ENCODE data around the gene ADD1. TPM values are rescaled to one million over a fixed set of nuclear protein-coding genes. Genes with fewer than 3 reads are reported as not detected.
A peak's percentile ranks its signal among the peaks of the same experiment; 100 is the strongest.

Gene ADD1
- total RNA-seq, 1 experiment from 2014 or later: 163 TPM

DNA sequence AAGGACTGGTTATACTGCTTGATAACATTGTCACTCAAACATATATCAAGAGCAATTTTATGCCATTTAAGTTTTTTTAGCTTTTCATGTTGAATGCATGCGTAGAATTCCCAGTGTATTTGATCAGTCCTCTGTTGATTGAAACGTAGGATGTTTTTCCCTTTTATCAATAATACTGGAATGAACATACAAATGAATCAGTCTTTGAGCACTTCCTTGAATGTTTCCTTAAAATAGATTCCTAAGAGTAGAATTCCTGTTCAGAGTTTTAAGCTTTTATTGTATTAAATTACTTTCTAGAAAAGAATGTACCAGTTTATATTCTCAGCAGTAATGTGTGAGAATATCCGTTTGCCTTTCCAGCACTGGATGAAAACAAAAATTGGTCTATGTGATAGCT, 37.8 kb downstream of the ADD1 start:
- H4K8ac ChIP-seq (replicated peaks; ENCODE audit: insufficient read length, low read depth, low read length): no peak overlapping the region
- no peaks in the 10 kb centered on the region for H3K27me3 ChIP-seq (ENCODE audit: insufficient read depth, low read length)
- no peak overlapping the region for H3K56ac ChIP-seq (ENCODE audit: insufficient read length, low read depth, low read length)
- no peaks in the 10 kb centered on the region for H3K23me2 ChIP-seq (ENCODE audit: insufficient read length, low read depth, low read length, poor library complexity, severe bottlenecking)
- no peak overlapping the region for H2BK5ac ChIP-seq (ENCODE audit: insufficient read length, low read length)
- no peak overlapping the region for H3K14ac ChIP-seq (ENCODE audit: insufficient read depth, low read length)
- Mint-ChIP-seq H3K36me3 (ENCODE audit: insufficient read depth in 1 of 3, low read depth in 3 of 3) (peaks cover 33 to 55% (median 55%) of the 10 kb centered on the region in 3 experiments; a peak in 6 of 7 replicates), H3K9me3 (no peaks in the 10 kb centered on the region), H3K27me3 (ENCODE audit: low read depth) (no peaks in the 10 kb centered on the region), H3K27ac (peak overlapping the region in 2 of 3 experiments; percentile 30 to 83; a peak in 1 of 7 replicates), H3K4me1 (peaks cover 18% of the 10 kb centered on the region in 2 experiments), H3K4me3 (no peak overlapping the region)
- no peak overlapping the region for H2AFZ ChIP-seq (ENCODE audit: low read length)
- no peak overlapping the region for H3K27ac ChIP-seq (ENCODE audit: insufficient read length, low read depth, low read length)
- H3K79me2 ChIP-seq (ENCODE audit: insufficient read depth, low read length): no peaks in the 10 kb centered on the region
- H3T11ph ChIP-seq (ENCODE audit: low read length): no peak overlapping the region
- no CpG with 5 or more reads among the region's 3 CpGs for WGBS (ENCODE audit: extremely low coverage, insufficient read length, low lambda C conversion rate)
- H4K5ac ChIP-seq (ENCODE audit: insufficient read length, low read depth, low read length): no peak overlapping the region
- no peaks in the 10 kb centered on the region for H3K79me1 ChIP-seq (ENCODE audit: insufficient read depth, low read depth, low read length, poor library complexity, severe bottlenecking)
- no peak overlapping the region for H3K4me2 ChIP-seq (ENCODE audit: insufficient read depth, insufficient read length, low read length)
- H2BK15ac ChIP-seq (ENCODE audit: low read depth, low read length): no peak overlapping the region
- H3K4ac ChIP-seq (ENCODE audit: low read depth, low read length): no peak overlapping the region
- H3K23ac ChIP-seq (ENCODE audit: insufficient read length, low read depth, low read length): no peak overlapping the region
- no peaks in the 10 kb centered on the region for H3K9me3 ChIP-seq (ENCODE audit: control insufficient read depth, low read depth, low read length)
- H3K18ac ChIP-seq (ENCODE audit: insufficient read length, low read depth, low read length): no peak overlapping the region
- no peaks in the 10 kb centered on the region for H4K20me1 ChIP-seq (ENCODE audit: control insufficient read depth, insufficient read depth, insufficient read length)
- no peak overlapping the region for H2BK120ac ChIP-seq (ENCODE audit: low read depth, low read length, poor library complexity, severe bottlenecking)
- H2AK5ac ChIP-seq (ENCODE audit: insufficient read length, low read length): no peak overlapping the region
- H2BK20ac ChIP-seq (ENCODE audit: low read depth, low read length, poor library complexity, severe bottlenecking): no peak overlapping the region
- no peak overlapping the region for H4K91ac ChIP-seq (ENCODE audit: insufficient read length, low read depth, low read length)
- H3K4me1 ChIP-seq (ENCODE audit: insufficient read depth, low read length): peaks cover 3% of the 10 kb centered on the region; the same call in 1 of the 2 replicates
- H3K9ac ChIP-seq (ENCODE audit: extremely low read depth, insufficient read length, low read length): no peak overlapping the region
- H2BK12ac ChIP-seq (ENCODE audit: insufficient read length, low read depth, low read length): no peak overlapping the region
- TF ChIP-seq, protein P1, sequence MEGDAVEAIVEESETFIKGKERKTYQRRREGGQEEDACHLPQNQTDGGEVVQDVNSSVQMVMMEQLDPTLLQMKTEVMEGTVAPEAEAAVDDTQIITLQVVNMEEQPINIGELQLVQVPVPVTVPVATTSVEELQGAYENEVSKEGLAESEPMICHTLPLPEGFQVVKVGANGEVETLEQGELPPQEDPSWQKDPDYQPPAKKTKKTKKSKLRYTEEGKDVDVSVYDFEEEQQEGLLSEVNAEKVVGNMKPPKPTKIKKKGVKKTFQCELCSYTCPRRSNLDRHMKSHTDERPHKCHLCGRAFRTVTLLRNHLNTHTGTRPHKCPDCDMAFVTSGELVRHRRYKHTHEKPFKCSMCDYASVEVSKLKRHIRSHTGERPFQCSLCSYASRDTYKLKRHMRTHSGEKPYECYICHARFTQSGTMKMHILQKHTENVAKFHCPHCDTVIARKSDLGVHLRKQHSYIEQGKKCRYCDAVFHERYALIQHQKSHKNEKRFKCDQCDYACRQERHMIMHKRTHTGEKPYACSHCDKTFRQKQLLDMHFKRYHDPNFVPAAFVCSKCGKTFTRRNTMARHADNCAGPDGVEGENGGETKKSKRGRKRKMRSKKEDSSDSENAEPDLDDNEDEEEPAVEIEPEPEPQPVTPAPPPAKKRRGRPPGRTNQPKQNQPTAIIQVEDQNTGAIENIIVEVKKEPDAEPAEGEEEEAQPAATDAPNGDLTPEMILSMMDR (conservative IDR thresholded peaks at IDR 0.05): no peak
- DNase-seq: no peak
